GM18951 (cell line): ENCODE data around the gene LPP.
"Not testable (repeated sequence)": the region's sequence is repeated elsewhere in the genome, so short reads cannot be mapped to it uniquely, and the experiment has no call there.

Experiments used
- POLR2A ChIP-seq: IDR thresholded peaks from 4 replicates; pipeline ENCODE4 v1.6.1; 2011; ENCODE audit warnings: mild to moderate bottlenecking; ENCODE audit not compliant: insufficient read length, insufficient read depth; ENCODE audit errors: extremely low read depth
- in situ Hi-C: fragments of 300-500 bp; cut with MboI; formaldehyde crosslinking; loops from one replicate; pipeline ENCODE4 v1.12.0; 2022; ENCODE audit warnings: low sequenced_read_pairs, mixed read lengths, inconsistent platforms; ENCODE audit not compliant: unreplicated experiment

Gene LPP

DNA sequence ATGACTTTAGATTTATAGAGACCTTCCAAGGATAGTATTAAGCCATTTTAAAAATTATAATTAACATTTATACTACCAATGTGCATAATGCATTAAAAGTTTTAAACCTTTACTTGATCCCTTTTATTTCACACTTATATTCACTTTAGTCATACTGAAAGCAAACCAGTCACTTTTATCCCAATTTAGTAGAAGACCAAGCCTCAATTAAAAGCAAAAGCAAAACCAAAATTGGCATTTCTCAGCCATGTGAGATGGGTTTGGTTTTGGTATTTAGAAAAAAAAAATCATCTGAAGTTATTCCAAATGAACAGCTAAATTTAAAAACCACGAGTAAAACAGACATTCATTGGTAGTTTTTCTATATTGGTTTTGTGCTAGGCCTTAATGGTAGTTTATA is 249.4 kb downstream of the LPP start:
- in situ Hi-C loops: no loop called here
- no peak for TF ChIP-seq POLR2A

DNA sequence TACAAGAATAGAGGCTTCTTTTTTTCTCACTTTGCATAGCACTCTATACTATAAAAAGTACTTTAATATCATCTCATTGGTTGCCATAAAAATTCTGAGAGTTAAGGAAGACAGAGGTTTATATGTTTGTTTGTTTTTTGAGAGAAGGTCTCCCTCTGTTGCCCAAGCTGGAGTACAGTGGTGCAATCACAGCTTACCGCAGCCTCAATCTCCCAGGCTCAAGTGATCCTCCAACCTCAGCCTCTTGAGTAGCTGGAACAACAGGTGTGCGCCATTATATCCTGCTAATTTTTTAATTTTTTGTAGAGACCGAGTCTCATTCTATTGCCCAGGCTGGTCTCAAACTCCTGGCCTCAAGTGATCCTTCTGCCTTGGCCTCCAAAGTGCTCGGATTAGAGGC is 250.2 kb downstream of the LPP start:
- in situ Hi-C loops: no loop called here
- TF ChIP-seq POLR2A: no peak

DNA sequence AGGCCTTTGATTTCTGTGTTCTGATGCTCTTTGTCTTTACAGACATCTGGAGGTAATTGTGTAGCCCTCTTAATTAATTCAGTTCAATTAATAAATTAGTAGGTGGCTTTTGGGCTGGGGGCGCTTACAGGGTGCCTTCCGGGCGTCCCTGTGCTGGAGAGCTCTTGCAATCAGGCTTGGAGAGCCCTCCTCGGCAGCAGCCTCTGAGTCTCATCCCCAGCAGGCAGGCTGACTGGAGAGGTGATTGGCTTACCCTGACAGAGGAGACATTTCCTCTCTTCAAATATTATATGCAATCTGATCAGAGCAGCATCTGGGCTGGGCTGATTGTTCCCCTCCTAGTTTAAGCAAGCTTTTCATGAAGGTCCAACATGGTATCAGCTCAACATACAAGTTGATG is 250.7 kb downstream of the LPP start:
- TF ChIP-seq POLR2A: no peak
- in situ Hi-C loops: no loop called here

GRCh38 chr3:188407158-188407880 is 253.4 kb downstream of the LPP start:
- TF ChIP-seq POLR2A: no peak
- in situ Hi-C loops: no loop called here

DNA sequence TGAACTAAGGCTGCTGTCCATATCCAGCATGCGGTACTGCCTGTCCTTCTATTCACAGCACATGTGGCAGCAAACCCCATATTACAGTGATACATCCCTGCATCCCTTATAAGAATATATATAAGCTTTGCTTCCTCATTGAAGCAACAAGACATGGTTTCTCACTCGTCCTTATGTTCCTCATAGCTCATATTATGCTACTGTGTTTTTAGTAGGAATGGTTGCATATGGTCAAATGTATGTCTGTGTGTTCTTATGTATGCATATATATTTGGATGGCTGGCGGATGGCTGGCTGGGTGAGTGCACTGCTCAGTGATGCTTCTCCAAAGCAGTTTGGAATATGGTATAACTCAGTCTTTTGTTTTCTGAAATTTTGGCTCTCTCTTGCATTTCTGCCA is 254.9 kb downstream of the LPP start:
- in situ Hi-C loops: no loop called here
- no peak for TF ChIP-seq POLR2A

GRCh38 chr3:188411750-188412149 is 257.8 kb downstream of the LPP start:
- in situ Hi-C loops: no loop called here
- TF ChIP-seq POLR2A: no peak

DNA sequence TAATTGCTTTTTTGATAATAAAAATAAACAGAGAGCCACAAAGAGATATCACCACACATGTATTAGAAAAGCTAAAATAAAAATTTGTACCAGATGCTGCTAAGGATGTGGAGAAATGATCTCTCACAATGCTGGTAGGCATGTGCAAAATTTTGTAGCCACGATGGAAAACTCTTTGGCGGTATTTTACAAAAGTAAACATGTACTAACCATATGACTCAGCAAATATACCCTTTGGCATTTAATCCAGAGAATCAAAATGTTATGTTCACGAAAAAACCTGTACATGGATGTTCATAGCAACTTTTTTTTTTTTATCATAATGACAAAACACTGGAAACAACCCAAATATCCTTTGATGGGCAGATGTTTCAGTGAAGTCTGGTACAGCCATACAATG is 261.2 kb downstream of the LPP start:
- in situ Hi-C loops: no loop called here
- TF ChIP-seq POLR2A: no peak

GRCh38 chr3:188416041-188416440 is 262.1 kb downstream of the LPP start:
- in situ Hi-C loops: no loop called here
- TF ChIP-seq POLR2A: no peak

GRCh38 chr3:188417271-188417696 is 263.3 kb downstream of the LPP start:
- in situ Hi-C loops: no loop called here
- no peak for TF ChIP-seq POLR2A

- in situ Hi-C loops: no loop called here
These were observed 263.8 kb downstream of the LPP start for GRCh38 chr3:188417766-188418165.

DNA sequence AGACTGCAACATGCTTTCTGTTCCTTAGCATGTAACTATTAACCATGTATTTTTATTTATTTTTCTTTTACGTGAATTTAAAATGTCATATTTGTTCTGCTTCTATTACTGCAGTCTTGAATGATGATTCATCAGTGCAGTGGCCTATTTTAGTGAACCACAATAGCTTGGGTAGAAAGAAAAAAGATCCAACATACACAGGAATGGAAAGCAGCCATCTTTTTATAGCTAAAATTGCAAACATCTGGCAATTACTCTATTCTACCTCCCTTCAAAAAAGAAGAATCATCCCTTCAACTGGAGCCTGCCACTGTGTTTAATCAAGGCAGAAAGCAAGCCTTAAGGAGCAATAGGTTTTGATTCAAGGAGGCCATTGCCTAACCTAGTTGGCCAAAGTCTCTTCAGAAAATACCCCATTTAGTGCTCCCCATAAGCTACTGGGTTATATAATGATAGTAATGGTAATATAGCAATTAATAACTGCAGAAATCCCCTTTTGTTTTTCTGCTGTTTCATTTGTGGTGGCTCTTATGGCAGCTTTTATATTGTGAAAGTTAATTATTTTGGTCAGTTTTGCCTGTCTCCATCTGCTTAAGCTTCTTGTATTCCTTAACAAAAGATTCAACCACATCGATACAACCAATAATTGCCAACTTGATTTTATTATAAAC is 267.3 kb downstream of the LPP start:
- no peak for TF ChIP-seq POLR2A
- in situ Hi-C loops: no loop called here

More at GRCh38 chr3:188417766-188418165, 263.8 kb downstream of the LPP start:
- TF ChIP-seq POLR2A: no peak

DNA sequence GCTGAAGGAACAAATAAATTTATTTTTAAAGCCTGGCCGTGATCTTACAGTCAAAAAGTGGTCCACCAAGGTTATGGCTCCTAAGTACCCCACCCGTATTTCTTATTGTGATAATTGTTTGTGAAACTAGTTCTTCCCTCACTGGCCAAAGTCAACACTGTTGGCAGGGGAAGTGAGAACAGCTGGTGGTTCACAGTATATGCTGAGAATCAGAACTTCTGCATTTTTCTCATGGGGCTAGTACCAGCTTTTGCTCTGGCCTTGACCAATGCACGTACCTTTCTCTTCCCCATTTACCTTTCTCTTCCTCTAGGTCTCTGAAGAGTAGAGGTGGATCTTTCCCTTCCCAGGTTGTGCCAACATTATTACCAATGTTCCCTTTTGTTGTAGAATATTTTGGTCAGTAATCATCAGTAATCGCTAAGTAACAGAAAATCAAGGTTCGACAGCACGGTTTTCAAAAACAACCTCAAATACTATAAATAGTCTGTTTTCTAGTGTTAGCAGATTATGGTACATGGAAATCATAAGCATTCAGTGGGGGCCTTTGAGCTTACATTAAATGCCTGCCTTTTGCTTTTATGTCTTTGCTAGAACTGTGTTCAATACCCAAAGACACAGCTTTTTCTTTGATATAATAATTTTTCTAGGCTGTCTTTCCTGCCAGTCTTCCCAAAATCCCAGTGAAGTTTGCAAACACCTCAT is 268.0 kb downstream of the LPP start:
- no peak for TF ChIP-seq POLR2A
- in situ Hi-C loops: no loop called here

GRCh38 chr3:188427981-188428380 is 274.0 kb downstream of the LPP start:
- in situ Hi-C loops: not testable (repeated sequence)

GRCh38 chr3:188431040-188431439 is 277.1 kb downstream of the LPP start:
- no peak for TF ChIP-seq POLR2A
- in situ Hi-C loops: no loop called here
